ENCODE measurements around the gene LRRC4. TPM values are rescaled to one million over a fixed set of nuclear protein-coding genes. Genes with fewer than 3 reads are reported as not detected.
A peak's percentile ranks its signal among the peaks of the same experiment; 100 is the strongest.

Gene LRRC4
- total RNA-seq, 1 donor from 2014 or later: 6.4 TPM

DNA sequence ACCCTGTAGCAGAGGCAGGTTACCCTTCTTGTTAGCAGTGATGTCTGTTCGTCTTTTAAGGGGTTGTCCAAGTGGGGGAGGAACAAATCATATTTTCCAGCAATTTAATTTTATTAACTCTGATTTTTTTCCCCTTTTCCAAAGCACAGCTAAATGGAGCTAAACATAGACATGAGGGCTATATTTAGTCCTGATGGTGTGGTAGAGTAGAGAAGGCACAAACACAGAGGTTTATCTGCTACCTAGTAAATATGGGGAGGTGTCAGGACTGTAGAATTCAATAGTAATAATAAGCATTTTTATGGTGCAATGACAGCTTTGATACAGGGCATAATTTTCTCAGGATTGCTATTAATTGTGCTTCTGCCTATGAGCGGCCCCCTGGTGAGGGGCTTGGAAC is 22.5 kb downstream of the LRRC4 start:
- no peak overlapping the region for H3K4me3 ChIP-seq
- TF ChIP-seq CTCF (IDR thresholded peaks at IDR 0.05): no peak
- intact Hi-C loops (cut with DNase I): no loop called here
- H3K36me3 ChIP-seq: no peaks in the 10 kb centered on the region
- H3K9me3 ChIP-seq: no peaks in the 10 kb centered on the region
- no peaks in the 10 kb centered on the region for H3K27me3 ChIP-seq
- H3K4me1 ChIP-seq: peaks cover 3% of the 10 kb centered on the region
- H3K27ac ChIP-seq: no peak overlapping the region
- DNase-seq (no peak), ATAC-seq (no peak)

DNA sequence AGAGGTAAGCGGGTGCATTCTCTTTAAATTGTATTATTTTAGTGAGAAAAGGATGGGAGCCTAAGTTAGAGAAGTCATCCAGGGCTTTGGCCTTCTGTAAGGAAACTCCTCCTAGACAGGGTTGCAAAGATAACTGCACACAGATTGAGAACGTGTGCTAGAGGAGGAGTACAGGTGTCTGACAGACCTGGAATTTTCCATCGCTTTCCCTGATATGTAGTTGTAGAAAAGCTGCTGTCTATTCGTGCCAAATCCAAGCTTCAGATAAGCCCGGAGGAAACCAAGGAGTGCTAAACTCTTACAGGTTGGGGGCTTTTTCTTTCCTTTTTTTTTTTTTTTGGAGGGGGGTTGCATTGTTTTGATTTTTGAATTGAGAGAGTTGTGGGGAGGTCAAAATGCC is 23.1 kb downstream of the LRRC4 start:
- Histone ChIP-seq H3K27ac (no peak overlapping the region), H3K4me1 (peaks cover 3% of the 10 kb centered on the region), H3K4me3 (no peak overlapping the region), H3K27me3 (no peaks in the 10 kb centered on the region), H3K36me3 (no peaks in the 10 kb centered on the region), H3K9me3 (no peaks in the 10 kb centered on the region)
- no peak for ATAC-seq
- no peak for DNase-seq
- no peak for TF ChIP-seq CTCF (IDR thresholded peaks at IDR 0.05)
- intact Hi-C loops (cut with DNase I): no loop called here

DNA sequence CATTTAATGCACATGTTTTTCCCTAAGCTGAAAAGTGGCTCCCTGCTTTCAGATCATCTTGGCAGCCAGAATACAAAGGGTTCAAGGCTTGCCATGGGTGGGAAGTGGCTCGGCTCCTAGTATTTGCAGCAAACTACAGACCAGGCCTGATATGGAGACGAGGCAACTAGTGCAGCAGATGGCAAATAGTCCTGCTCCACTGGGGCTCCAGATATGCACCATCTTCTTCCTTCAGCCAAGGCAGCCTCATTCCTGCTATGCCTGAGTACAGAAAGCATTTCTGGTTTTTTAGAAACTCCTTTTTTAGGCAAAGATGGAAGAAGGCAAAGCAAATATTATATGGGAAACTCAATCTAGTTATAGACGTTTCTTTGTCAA is 23.9 kb downstream of the LRRC4 start:
- Histone ChIP-seq H3K9me3 (no peaks in the 10 kb centered on the region), H3K27ac (no peak overlapping the region), H3K36me3 (no peaks in the 10 kb centered on the region), H3K27me3 (no peaks in the 10 kb centered on the region), H3K4me3 (no peak overlapping the region), H3K4me1 (peaks cover 3% of the 10 kb centered on the region)
- DNase-seq (no peak), ATAC-seq (no peak)
- TF ChIP-seq CTCF (IDR thresholded peaks at IDR 0.05): no peak
- intact Hi-C loops (cut with DNase I): no loop called here

DNA sequence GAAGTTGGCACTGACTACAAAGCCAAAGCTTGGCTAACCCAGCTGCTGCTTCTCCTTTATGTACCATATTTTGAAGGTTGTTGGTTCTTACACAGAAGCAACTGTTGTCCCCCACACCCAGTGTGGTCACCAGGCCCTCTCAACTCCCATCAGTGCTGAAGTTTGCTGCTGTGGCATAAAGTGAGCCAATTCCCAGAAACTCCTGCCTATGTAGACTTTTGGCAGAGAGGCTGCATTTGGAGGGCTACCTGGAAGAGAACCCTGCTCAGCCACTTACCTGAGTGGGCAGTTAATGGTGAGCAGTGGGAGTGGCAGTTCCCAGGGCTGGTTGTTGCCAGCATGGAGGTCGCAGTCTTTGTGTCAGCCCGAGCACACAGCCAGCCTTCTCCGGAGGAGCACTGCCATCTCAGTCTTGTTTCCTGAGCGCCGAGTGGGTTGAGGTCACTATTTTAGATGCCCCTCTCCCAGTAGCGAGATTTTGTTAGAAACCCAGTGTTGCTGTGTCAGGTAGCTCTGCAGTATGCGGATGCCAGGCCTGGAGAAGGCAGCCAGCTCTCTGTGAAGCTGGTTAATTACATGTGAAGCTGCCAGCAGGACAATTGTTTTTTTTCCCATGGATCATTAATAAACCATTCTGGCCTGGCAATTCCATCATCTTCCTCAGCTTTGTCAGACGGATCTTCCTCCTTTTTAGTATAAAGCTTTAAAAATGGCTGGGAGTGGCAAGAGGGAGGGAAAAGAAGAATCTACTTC is 24.5 kb downstream of the LRRC4 start:
- H3K27ac ChIP-seq: no peak overlapping the region
- no peak for TF ChIP-seq CTCF (IDR thresholded peaks at IDR 0.05)
- H3K9me3 ChIP-seq: no peaks in the 10 kb centered on the region
- H3K27me3 ChIP-seq: no peaks in the 10 kb centered on the region
- no peak overlapping the region for H3K4me3 ChIP-seq
- intact Hi-C loops (cut with DNase I): no loop called here
- peak; percentile 32 for ATAC-seq
- peaks cover 3% of the 10 kb centered on the region for H3K4me1 ChIP-seq
- no peaks in the 10 kb centered on the region for H3K36me3 ChIP-seq
- no peak for DNase-seq

DNA sequence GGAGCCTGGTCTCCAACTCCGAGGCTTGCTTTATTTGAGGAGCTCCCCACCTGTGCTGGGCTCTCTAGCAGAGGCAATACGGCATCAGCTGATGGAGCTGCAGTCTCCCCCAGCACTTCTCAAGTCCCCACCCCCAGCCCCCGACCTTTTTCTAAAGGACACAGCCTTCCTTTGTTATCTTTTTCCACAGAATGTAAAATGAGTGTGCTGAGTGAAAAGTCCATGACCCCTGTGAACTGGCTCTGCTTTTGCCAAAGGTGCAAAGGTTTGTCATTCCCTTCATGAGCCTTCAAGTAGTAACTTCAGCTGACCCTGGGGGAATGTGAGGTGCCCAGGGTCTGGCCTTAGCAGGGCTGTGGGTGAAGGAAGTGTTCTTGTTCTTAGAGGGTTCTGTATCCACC is 25.5 kb downstream of the LRRC4 start:
- peaks cover 3% of the 10 kb centered on the region for H3K4me1 ChIP-seq
- no peaks in the 10 kb centered on the region for H3K27me3 ChIP-seq
- intact Hi-C loops (cut with DNase I): no loop called here
- H3K27ac ChIP-seq: no peak overlapping the region
- H3K36me3 ChIP-seq: no peaks in the 10 kb centered on the region
- ATAC-seq (no peak), DNase-seq (no peak)
- no peak overlapping the region for H3K4me3 ChIP-seq
- H3K9me3 ChIP-seq: no peaks in the 10 kb centered on the region
- TF ChIP-seq CTCF (IDR thresholded peaks at IDR 0.05): no peak

- intact Hi-C loops (cut with DNase I): no loop called here
- TF ChIP-seq CTCF (IDR thresholded peaks at IDR 0.05): no peak
Observed at GRCh38 chr7:128005117-128005516, 26.1 kb downstream of the LRRC4 start.

More at GRCh38 chr7:128005117-128005516, 26.1 kb downstream of the LRRC4 start:
- Histone ChIP-seq H3K27me3 (no peaks in the 10 kb centered on the region), H3K36me3 (no peaks in the 10 kb centered on the region), H3K9me3 (no peaks in the 10 kb centered on the region), H3K4me3 (no peak overlapping the region), H3K27ac (no peak overlapping the region), H3K4me1 (peaks cover 3% of the 10 kb centered on the region)
- ATAC-seq: no peak
- DNase-seq: no peak
